HG03558 (cell line): ENCODE measurements around the gene ADPGK.
"Not testable (repeated sequence)": the region's sequence is repeated elsewhere in the genome, so short reads cannot be mapped to it uniquely, and the experiment has no call there.

Experiments
- ATAC-seq: cut with Tn5 transposase; IDR thresholded peaks from one replicate; pipeline ENCODE4 v1.9.1; 2021; ENCODE audit warnings: moderate number of reproducible peaks; ENCODE audit not compliant: unreplicated experiment; ENCODE audit errors: extremely low read depth

ADPGK gene

GRCh38 chr15:72783640-72784455 lies at the start of gene ADPGK:
Gene ADPGK (minus strand): TSS chr15:72783758. CDS start chr15:72783691, 67 bp downstream.
- peak; percentile 61 for ATAC-seq

- no peak for ATAC-seq
Measured at GRCh38 chr15:72827226-72827625, 43.7 kb upstream of the ADPGK start.

- no peak for ATAC-seq
Measured at GRCh38 chr15:72826611-72827010, 43.1 kb upstream of the ADPGK start.

- no peak for ATAC-seq
Measured at GRCh38 chr15:72825829-72826228, 42.3 kb upstream of the ADPGK start.

GRCh38 chr15:72824781-72825180 lies 41.2 kb upstream of the ADPGK start:
- ATAC-seq: no peak

GRCh38 chr15:72824112-72824511 lies 40.6 kb upstream of the ADPGK start:
- ATAC-seq: no peak

- ATAC-seq: no peak
Measured at GRCh38 chr15:72820278-72820677, 36.7 kb upstream of the ADPGK start.

- no peak for ATAC-seq
Measured at GRCh38 chr15:72818632-72819031, 35.1 kb upstream of the ADPGK start.

- no peak for ATAC-seq
Measured at GRCh38 chr15:72813345-72814004, 29.9 kb upstream of the ADPGK start.

- no peak for ATAC-seq
Measured at GRCh38 chr15:72809329-72809728, 25.8 kb upstream of the ADPGK start.

GRCh38 chr15:72807346-72807745 lies 23.8 kb upstream of the ADPGK start:
- not testable (repeated sequence) for ATAC-seq

- ATAC-seq: no peak
Measured at GRCh38 chr15:72803006-72803405, 19.4 kb upstream of the ADPGK start.

- no peak for ATAC-seq
Measured at GRCh38 chr15:72801590-72802325, 18.2 kb upstream of the ADPGK start.

- ATAC-seq: no peak
Measured at GRCh38 chr15:72800833-72801481, 17.4 kb upstream of the ADPGK start.

GRCh38 chr15:72797834-72798233 lies 14.3 kb upstream of the ADPGK start:
- ATAC-seq: no peak

- ATAC-seq: no peak
Measured at GRCh38 chr15:72797338-72797689, 13.8 kb upstream of the ADPGK start.

- ATAC-seq: no peak
Measured at GRCh38 chr15:72796515-72797337, 13.2 kb upstream of the ADPGK start.

- ATAC-seq: no peak
Measured at GRCh38 chr15:72796210-72796514, 12.6 kb upstream of the ADPGK start.

- ATAC-seq: no peak
Measured at GRCh38 chr15:72793766-72794660, 10.5 kb upstream of the ADPGK start.
